Peyer's patch (tissue), 4 donors: ENCODE data around the gene KRT24.

Source experiments
- CTCF ChIP-seq, 6 experiments: fragments of 450-650 bp in 4 of 6; fragments of 200-600 bp in 2 of 6; sonication (generic) in 1 of 6; IDR thresholded peaks; one replicate each; pipeline ENCODE4 v1.5.1; 2017 to 2019; ENCODE audit warnings: antibody characterized with exemption in 6 of 6, mild to moderate bottlenecking in 3 of 6, moderate library complexity in 1 of 6
- POLR2A ChIP-seq, 2 donors: fragments of 450-650 bp; IDR thresholded peaks; one replicate each; pipeline ENCODE4 v1.5.1; 2017; ENCODE audit warnings: antibody characterized with exemption in 2 of 2, mild to moderate bottlenecking in 2 of 2, moderate library complexity in 2 of 2

DNA sequence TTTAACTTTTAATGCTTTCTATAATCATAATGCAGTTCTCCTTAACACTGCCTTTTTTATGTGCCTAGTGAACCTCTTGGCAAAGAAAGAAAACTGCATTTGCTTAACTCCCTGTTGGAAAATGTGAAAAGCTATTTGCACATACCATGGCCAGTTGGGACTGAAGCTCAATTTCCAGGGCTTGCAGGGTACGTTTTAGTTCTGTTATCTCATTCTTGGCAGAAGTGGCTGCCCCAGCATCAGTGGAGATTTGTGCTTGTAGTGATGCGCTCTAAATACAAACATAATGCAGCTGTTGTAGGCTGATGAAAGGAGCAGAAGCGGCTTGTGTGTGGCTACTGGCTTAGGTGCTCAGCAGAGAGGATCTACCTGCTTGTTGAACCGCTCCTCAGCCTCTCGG, 3.7 kb downstream of the KRT24 start:
- no peak for TF ChIP-seq CTCF (IDR thresholded peaks at IDR 0.05)
- no peak for TF ChIP-seq POLR2A (IDR thresholded peaks at IDR 0.05)
